ENCODE measurements around the gene MLPH. TPM values are rescaled to one million over a fixed set of nuclear protein-coding genes. Genes with fewer than 3 reads are reported as not detected.

The MLPH gene
- total and polyA plus RNA-seq, 2 of the 13 experiments (the other 11 are each of a cell fraction or from before 2014, with no cell fraction given), result 0.12 TPM; not detected in 1

GRCh38 chr2:237565974-237566373, 78.9 kb downstream of the MLPH start:
- H3K36me3 ChIP-seq (replicated peaks in 1 of 2; ENCODE audit: control insufficient read depth in 1 of 2, insufficient read depth in 2 of 2, low read length in 2 of 2), result no peaks in the 10 kb centered on the region
- no peak overlapping the region for H3K4me3 ChIP-seq (replicated peaks in 1 of 3; ENCODE audit: insufficient read depth in 1 of 3, low read depth in 2 of 3, low read length in 3 of 3)
- FAIRE-seq (no peak), DNase-seq (ENCODE audit: low spot score) (no peak), ATAC-seq (no peak)
- CTCF ChIA-PET (ENCODE audit: low intra/inter-chr PET ratio, low total read pairs), result no interaction called here
- H2AFZ ChIP-seq (ENCODE audit: low read length), result no peak overlapping the region
- intact Hi-C loops (cut with micrococcal nuclease; ENCODE audit: unreplicated experiment), result no loop called here
- no peak overlapping the region for H3K27ac ChIP-seq (ENCODE audit: extremely low read length, insufficient read depth, low read length)
- H3K79me2 ChIP-seq (ENCODE audit: insufficient read depth, low read length), result no peaks in the 10 kb centered on the region
- BruUV-seq (replicated peaks), result no TSS peak
- H3K9ac ChIP-seq (ENCODE audit: insufficient read depth, low read depth, low read length), result no peak overlapping the region
- no peaks in the 10 kb centered on the region for H3K4me1 ChIP-seq (ENCODE audit: insufficient read depth, low read length)
- POLR2A ChIA-PET, result no interaction called here
- in situ Hi-C loops (cut with HindIII; ENCODE audit: extremely low pct_ligation_motif_present, low pct_unique_long_range_greater_than_20kb), result no loop called here
- no peaks in the 10 kb centered on the region for H3K9me3 ChIP-seq (ENCODE audit: low read length)
- 63% methylated on average over 1 of the region's 1 CpG for WGBS (ENCODE audit: low lambda C conversion rate)
- no peaks in the 10 kb centered on the region for H4K20me1 ChIP-seq (ENCODE audit: insufficient read depth, low read length)
- peaks cover 0 to 44% of the 10 kb centered on the region in 2 experiments; a peak in 4 of 5 replicates for H3K27me3 ChIP-seq (ENCODE audit: control insufficient read depth in 1 of 2, insufficient read depth in 2 of 2, low read length in 2 of 2)
- no peak overlapping the region for H3K4me2 ChIP-seq (ENCODE audit: low read depth, low read length)
- TF ChIP-seq YEATS4 (CRISPR knock-in tag; IDR thresholded peaks at IDR 0.05; ENCODE audit: borderline replicate concordance) (no peak), FLYWCH1 (CRISPR knock-in tag; IDR thresholded peaks at IDR 0.05) (no peak), ZNF282 (IDR thresholded peaks at IDR 0.05; ENCODE audit: partially characterized antibody) (peak; percentile 58), FOXK2 (IDR thresholded peaks at IDR 0.05) (0 out of 2 replicates have a peak, but pooled peaks have one; percentile 40), SKIL (CRISPR knock-in tag; IDR thresholded peaks at IDR 0.05; ENCODE audit: borderline replicate concordance) (peak; percentile 26; the same call in 1 of the 2 replicates), PLRG1 (conservative IDR thresholded peaks at IDR 0.05) (peak; percentile 77; the same call in 1 of the 2 replicates), STAT6 (CRISPR knock-in tag; IDR thresholded peaks at IDR 0.05; ENCODE audit: borderline replicate concordance) (no peak), KMT2B (CRISPR knock-in tag; IDR thresholded peaks at IDR 0.05) (no peak), ZNF646 (CRISPR knock-in tag; IDR thresholded peaks at IDR 0.05) (peak; percentile 85), FOXA1 (IDR thresholded peaks at IDR 0.05) (peak; percentile 28; the same call in 1 of the 2 replicates), FOXA1 (CRISPR knock-in tag; IDR thresholded peaks at IDR 0.05) (no peak), ZNF510 (CRISPR knock-in tag; IDR thresholded peaks at IDR 0.05; ENCODE audit: low read depth) (no peak), GMEB2 (CRISPR knock-in tag; IDR thresholded peaks at IDR 0.05; ENCODE audit: low read depth) (no peak)
